OCI-LY1 (cell line): ENCODE results near the gene MACROD2.

Experiments used
- EZH2 ChIP-seq: fragments of 200-600 bp; sonication (generic), shearing (Covaris generic); IDR thresholded peaks from 2 replicates; pipeline ENCODE4 v1.8.0; 2017; ENCODE audit warnings: borderline replicate concordance, mixed run types, mild to moderate bottlenecking, antibody characterized with exemption, low read length, moderate library complexity, mixed read lengths
- TF ChIP-seq, protein P1 (sequence below): fragments of 200-600 bp; sonication (generic), shearing (Covaris generic); IDR thresholded peaks from 2 replicates; pipeline ENCODE4 v1.5.1; 2017; ENCODE audit warnings: mild to moderate bottlenecking, antibody characterized with exemption, low read length, moderate library complexity, mixed read lengths

DNA sequence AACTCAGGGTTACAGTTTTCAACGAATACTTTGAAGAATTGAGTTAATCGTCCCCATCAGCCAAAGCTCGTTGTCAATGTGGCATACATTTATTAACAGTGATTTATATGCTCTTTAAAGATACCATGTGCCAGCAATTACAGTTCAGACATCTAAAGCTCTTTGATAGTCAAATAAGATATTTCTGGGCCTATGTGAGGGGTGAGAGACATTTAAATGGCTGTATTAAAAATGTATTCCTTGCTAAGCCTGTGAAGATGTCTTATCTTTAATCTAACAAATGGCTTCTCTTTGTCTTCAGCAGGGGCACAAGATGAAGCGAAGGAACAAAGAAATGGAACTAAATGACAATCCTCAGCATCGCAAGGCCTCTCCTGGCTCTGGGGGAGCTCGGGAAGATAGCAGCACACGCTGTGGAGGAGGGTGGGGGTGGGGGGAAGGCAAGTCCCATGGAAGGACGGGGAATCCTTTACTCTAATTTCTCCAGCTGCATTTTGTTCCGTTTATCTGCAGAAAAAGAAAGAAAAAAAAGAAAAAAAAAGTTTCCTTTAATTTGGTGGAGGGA lies 2054.3 kb downstream of the MACROD2 start:
- TF ChIP-seq, protein P1, sequence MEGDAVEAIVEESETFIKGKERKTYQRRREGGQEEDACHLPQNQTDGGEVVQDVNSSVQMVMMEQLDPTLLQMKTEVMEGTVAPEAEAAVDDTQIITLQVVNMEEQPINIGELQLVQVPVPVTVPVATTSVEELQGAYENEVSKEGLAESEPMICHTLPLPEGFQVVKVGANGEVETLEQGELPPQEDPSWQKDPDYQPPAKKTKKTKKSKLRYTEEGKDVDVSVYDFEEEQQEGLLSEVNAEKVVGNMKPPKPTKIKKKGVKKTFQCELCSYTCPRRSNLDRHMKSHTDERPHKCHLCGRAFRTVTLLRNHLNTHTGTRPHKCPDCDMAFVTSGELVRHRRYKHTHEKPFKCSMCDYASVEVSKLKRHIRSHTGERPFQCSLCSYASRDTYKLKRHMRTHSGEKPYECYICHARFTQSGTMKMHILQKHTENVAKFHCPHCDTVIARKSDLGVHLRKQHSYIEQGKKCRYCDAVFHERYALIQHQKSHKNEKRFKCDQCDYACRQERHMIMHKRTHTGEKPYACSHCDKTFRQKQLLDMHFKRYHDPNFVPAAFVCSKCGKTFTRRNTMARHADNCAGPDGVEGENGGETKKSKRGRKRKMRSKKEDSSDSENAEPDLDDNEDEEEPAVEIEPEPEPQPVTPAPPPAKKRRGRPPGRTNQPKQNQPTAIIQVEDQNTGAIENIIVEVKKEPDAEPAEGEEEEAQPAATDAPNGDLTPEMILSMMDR: no peak
- TF ChIP-seq EZH2: no peak
